ENCODE data around the gene EEF1A1.

Gene EEF1A1

GRCh38 chr6:73497915-73498314 is 22.9 kb downstream of the EEF1A1 start:
- DNase-seq (ENCODE audit: low spot score) = no peak
- TF ChIP-seq CTCF (IDR thresholded peaks at IDR 0.05; ENCODE audit: extremely low read depth, insufficient read depth, missing control alignments) = no peak
- in situ Hi-C loops (cut with MboI; ENCODE audit: low pct_unique_long_range_greater_than_20kb, low sequenced_read_pairs, unreplicated experiment) = no loop called here

- in situ Hi-C loops (cut with MboI; ENCODE audit: low pct_unique_long_range_greater_than_20kb, low sequenced_read_pairs, unreplicated experiment) = no loop called here
- no peak for TF ChIP-seq CTCF (IDR thresholded peaks at IDR 0.05; ENCODE audit: extremely low read depth, insufficient read depth, missing control alignments)
- no peak for DNase-seq (ENCODE audit: low spot score)
These were observed 29.5 kb downstream of the EEF1A1 start for GRCh38 chr6:73491377-73491776.

GRCh38 chr6:73487473-73487872 is 33.4 kb downstream of the EEF1A1 start:
- in situ Hi-C loops (cut with MboI; ENCODE audit: low pct_unique_long_range_greater_than_20kb, low sequenced_read_pairs, unreplicated experiment) = no loop called here
- DNase-seq (ENCODE audit: low spot score) = no peak
- no peak for TF ChIP-seq CTCF (IDR thresholded peaks at IDR 0.05; ENCODE audit: extremely low read depth, insufficient read depth, missing control alignments)

GRCh38 chr6:73484438-73484837 is 36.4 kb downstream of the EEF1A1 start:
- in situ Hi-C loops (cut with MboI; ENCODE audit: low pct_unique_long_range_greater_than_20kb, low sequenced_read_pairs, unreplicated experiment) = no loop called here
- DNase-seq (ENCODE audit: low spot score) = no peak
- TF ChIP-seq CTCF (IDR thresholded peaks at IDR 0.05; ENCODE audit: extremely low read depth, insufficient read depth, missing control alignments) = no peak

GRCh38 chr6:73481969-73482368 is 38.9 kb downstream of the EEF1A1 start:
- no peak for TF ChIP-seq CTCF (IDR thresholded peaks at IDR 0.05; ENCODE audit: extremely low read depth, insufficient read depth, missing control alignments)
- DNase-seq (ENCODE audit: low spot score) = no peak
- in situ Hi-C loops (cut with MboI; ENCODE audit: low pct_unique_long_range_greater_than_20kb, low sequenced_read_pairs, unreplicated experiment) = no loop called here

GRCh38 chr6:73477407-73477806 is 43.4 kb downstream of the EEF1A1 start:
- in situ Hi-C loops (cut with MboI; ENCODE audit: low pct_unique_long_range_greater_than_20kb, low sequenced_read_pairs, unreplicated experiment) = no loop called here
- no peak for TF ChIP-seq CTCF (IDR thresholded peaks at IDR 0.05; ENCODE audit: extremely low read depth, insufficient read depth, missing control alignments)
- DNase-seq (ENCODE audit: low spot score) = no peak

- no peak for TF ChIP-seq CTCF (IDR thresholded peaks at IDR 0.05; ENCODE audit: extremely low read depth, insufficient read depth, missing control alignments)
- in situ Hi-C loops (cut with MboI; ENCODE audit: low pct_unique_long_range_greater_than_20kb, low sequenced_read_pairs, unreplicated experiment) = no loop called here
- DNase-seq (ENCODE audit: low spot score) = no peak
These were observed 44.1 kb downstream of the EEF1A1 start for GRCh38 chr6:73476723-73477122.

All from GM13977 (cell line).